Measurements from ENCODE around the gene TPSD1. TPM values are rescaled to one million over a fixed set of nuclear protein-coding genes. Genes with fewer than 3 reads are reported as not detected.

The TPSD1 gene
- total and polyA plus RNA-seq, 2 experiments from 2014 or later: not detected

DNA sequence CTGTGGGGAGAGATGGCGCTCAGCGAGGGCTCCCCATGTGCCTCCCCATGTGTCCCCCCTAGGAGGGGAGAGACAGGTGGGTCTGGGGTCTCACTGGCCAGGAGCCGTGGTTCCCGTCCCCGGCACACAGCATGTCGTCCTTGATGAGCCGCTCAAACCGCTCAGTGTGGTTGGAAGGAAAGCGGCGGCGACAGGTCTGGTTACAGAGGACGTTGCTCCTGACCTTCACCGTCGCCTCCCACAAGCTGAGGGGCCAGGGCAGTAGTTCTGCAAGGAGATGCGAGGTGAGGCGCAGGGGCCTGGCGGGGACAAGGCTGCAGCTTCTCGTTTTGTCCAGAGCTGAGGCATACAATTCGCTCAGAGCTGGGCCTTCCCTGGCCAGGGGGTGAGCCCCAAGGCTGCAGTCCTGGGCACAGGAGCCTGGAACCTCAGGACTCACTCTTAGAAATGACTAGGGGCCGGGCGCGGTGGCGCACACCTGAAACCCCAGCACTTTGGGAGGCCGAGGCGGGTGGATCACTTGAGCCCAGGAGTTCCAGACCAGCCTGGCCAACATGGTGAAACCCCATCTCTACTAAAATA lies 30.7 kb downstream of the TPSD1 start:
- WGBS, 2 experiments (ENCODE audit: low coverage in 1 of 2, low lambda C conversion rate in 2 of 2, missing lambda C conversion rate in 2 of 2): 68 to 75% methylated on average over 25 of the region's 25 CpGs
- H3F3A ChIP-seq (ENCODE audit: insufficient read depth): no peaks in the 10 kb centered on the region

DNA sequence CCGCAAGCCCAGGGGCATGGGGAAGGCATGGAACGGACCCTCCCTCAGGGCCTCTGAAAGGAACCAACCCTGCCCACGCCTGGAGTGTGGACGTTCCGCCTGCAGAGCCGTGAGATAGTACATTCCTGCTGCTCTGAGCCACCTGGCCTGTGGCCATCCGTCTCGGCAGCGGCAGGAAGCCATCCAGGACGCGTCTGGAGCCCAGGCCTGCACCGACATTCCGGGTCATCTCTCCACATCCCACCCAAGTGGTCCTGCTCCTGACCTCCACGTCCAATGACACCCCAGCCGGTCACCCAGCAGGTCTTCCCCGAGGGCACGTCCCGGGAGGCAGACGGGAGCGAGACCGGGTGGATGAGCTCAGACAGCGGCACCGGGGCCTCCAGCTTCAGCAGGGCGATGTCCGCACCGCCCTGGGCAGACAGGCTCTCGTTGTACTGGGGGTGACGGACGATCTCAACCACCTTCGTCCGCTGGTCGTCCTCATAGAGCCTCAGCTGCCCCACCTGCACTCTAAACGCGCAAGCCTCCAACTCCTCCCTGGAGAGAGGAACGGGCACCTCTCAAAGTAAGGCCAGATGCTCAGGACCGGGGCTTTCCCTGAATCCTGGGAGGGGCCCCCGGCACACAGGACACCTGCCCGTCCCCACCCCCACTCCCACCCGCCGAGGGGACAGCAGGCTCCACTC lies 32.3 kb downstream of the TPSD1 start:
- H3K27me3 ChIP-seq (replicated peaks; ENCODE audit: insufficient read depth): peaks cover 37% of the 10 kb centered on the region
- no peak for TF ChIP-seq EZH2phosphoT487 (IDR thresholded peaks at IDR 0.05; ENCODE audit: insufficient read depth, low read depth)
- no peak for TF ChIP-seq EZH2 (IDR thresholded peaks at IDR 0.05; ENCODE audit: insufficient read depth, poor library complexity, severe bottlenecking)
- 27 to 36% methylated on average over 33 to 40 of the region's 40 CpGs for WGBS, 2 experiments (ENCODE audit: low coverage in 1 of 2, low lambda C conversion rate in 2 of 2, missing lambda C conversion rate in 2 of 2)

More for the DNA sequence above, 30.7 kb downstream of the TPSD1 start:
- Histone ChIP-seq H2AFZ (no peak overlapping the region), H3K9ac (no peak overlapping the region), H3K36me3 (ENCODE audit: low read depth) (no peaks in the 10 kb centered on the region), H3K27me3 (replicated peaks; ENCODE audit: insufficient read depth) (peaks cover 37% of the 10 kb centered on the region), H3K9me3 (ENCODE audit: low read depth) (no peaks in the 10 kb centered on the region), H3K27ac (no peak overlapping the region), H3K4me1 (ENCODE audit: insufficient read depth) (no peaks in the 10 kb centered on the region; the same call in 1 of the 2 replicates), H3K4me2 (ENCODE audit: unreplicated experiment) (no peak overlapping the region), H4K20me1 (ENCODE audit: insufficient read depth) (no peaks in the 10 kb centered on the region), H3K9me2 (ENCODE audit: insufficient read depth) (no peaks in the 10 kb centered on the region), H3K4me3 (no peak overlapping the region), H3K79me2 (ENCODE audit: insufficient read depth) (no peaks in the 10 kb centered on the region)
- in situ Hi-C loops (cut with MboI): no loop called here
- TF ChIP-seq EZH2 (IDR thresholded peaks at IDR 0.05; ENCODE audit: insufficient read depth, poor library complexity, severe bottlenecking): no peak
- no peak for TF ChIP-seq EZH2phosphoT487 (IDR thresholded peaks at IDR 0.05; ENCODE audit: insufficient read depth, low read depth)
- no peak for DNase-seq

DNA sequence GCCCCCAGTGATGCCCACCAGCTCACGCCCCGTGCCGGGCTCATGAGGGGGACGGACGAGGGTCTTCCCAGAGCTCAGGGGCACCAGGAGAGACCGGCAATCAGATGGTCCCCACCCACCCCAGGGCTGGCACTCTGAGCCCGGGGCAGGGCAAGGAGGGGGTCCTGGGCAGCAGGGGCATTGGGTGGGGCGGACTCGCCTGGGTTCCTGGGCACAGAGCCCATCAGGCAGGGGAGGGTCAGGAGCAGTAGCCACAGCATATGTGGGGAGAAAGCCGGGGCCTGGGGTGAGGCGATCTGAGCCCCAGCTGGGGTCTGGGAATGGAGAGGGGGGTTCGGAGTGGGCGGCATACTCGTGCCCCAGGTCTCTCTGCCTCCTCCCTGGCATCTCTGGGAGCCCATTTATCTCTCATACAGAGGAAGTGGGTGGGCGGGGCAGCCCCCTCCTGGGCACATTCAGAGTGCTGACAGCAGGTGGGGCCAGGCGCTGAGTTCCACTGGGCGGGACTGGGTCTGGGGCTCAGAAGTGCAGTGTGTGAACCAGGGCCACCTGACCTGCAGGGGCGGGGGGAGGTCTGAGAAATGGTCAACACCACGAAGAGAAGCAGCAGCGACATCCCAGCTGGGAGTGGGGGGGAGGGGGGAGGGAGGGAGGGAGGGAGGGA lies 33.1 kb downstream of the TPSD1 start:
- Histone ChIP-seq H3K4me2 (ENCODE audit: unreplicated experiment) (no peak overlapping the region), H3K79me2 (ENCODE audit: insufficient read depth) (no peaks in the 10 kb centered on the region), H3K4me3 (no peak overlapping the region), H3K9me3 (ENCODE audit: low read depth) (no peaks in the 10 kb centered on the region), H3K27ac (no peak overlapping the region), H3K36me3 (ENCODE audit: low read depth) (no peaks in the 10 kb centered on the region), H3K9ac (no peak overlapping the region), H3K27me3 (replicated peaks; ENCODE audit: insufficient read depth) (peaks cover 43% of the 10 kb centered on the region), H2AFZ (no peak overlapping the region), H4K20me1 (ENCODE audit: insufficient read depth) (no peaks in the 10 kb centered on the region), H3K4me1 (ENCODE audit: insufficient read depth) (no peaks in the 10 kb centered on the region; the same call in 1 of the 2 replicates), H3K9me2 (ENCODE audit: insufficient read depth) (no peaks in the 10 kb centered on the region), H3F3A (ENCODE audit: insufficient read depth) (no peaks in the 10 kb centered on the region)
- in situ Hi-C loops (cut with MboI): no loop called here
- WGBS, 2 experiments (ENCODE audit: low coverage in 1 of 2, low lambda C conversion rate in 2 of 2, missing lambda C conversion rate in 2 of 2): 14 to 15% methylated on average over 15 to 16 of the region's 20 CpGs
- TF ChIP-seq EZH2phosphoT487 (IDR thresholded peaks at IDR 0.05; ENCODE audit: insufficient read depth, low read depth): no peak
- TF ChIP-seq EZH2 (IDR thresholded peaks at IDR 0.05; ENCODE audit: insufficient read depth, poor library complexity, severe bottlenecking): no peak
- no peak for DNase-seq

More for the DNA sequence above, 32.3 kb downstream of the TPSD1 start:
- Histone ChIP-seq H3K36me3 (ENCODE audit: low read depth) (no peaks in the 10 kb centered on the region), H3F3A (ENCODE audit: insufficient read depth) (no peaks in the 10 kb centered on the region), H2AFZ (no peak overlapping the region), H3K9ac (no peak overlapping the region), H3K79me2 (ENCODE audit: insufficient read depth) (no peaks in the 10 kb centered on the region), H3K4me2 (ENCODE audit: unreplicated experiment) (no peak overlapping the region), H3K9me2 (ENCODE audit: insufficient read depth) (no peaks in the 10 kb centered on the region), H3K27ac (no peak overlapping the region), H3K9me3 (ENCODE audit: low read depth) (no peaks in the 10 kb centered on the region), H3K4me3 (no peak overlapping the region), H4K20me1 (ENCODE audit: insufficient read depth) (no peaks in the 10 kb centered on the region), H3K4me1 (ENCODE audit: insufficient read depth) (no peaks in the 10 kb centered on the region; the same call in 1 of the 2 replicates)
- in situ Hi-C loops (cut with MboI): no loop called here
- peak; percentile 64 for DNase-seq

DNA sequence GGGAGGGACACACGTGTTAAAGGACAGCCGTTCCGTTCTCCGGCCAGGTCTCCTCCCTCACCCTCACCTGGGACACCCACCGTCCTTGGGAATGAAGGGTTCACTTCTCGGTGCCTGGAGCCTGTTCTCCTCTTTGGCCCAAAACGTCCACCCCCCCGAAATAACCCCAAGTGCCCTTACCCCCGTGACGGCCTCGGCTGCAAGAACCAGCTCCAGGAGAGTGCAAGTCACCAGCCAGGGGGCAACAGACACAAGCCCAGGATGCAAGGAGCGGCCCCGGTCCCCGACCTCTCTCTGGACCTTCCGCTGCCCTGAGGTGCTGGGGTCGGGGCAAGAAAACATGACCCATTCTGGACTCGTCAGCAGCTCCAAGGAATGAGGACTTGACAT lies 33.6 kb downstream of the TPSD1 start:
- DNase-seq: no peak
- H3K27me3 ChIP-seq (replicated peaks; ENCODE audit: insufficient read depth): peaks cover 43% of the 10 kb centered on the region
- no peak for TF ChIP-seq EZH2phosphoT487 (IDR thresholded peaks at IDR 0.05; ENCODE audit: insufficient read depth, low read depth)
- TF ChIP-seq EZH2 (IDR thresholded peaks at IDR 0.05; ENCODE audit: insufficient read depth, poor library complexity, severe bottlenecking): no peak

More for the DNA sequence above, 33.6 kb downstream of the TPSD1 start:
- WGBS, 2 experiments (ENCODE audit: low coverage in 1 of 2, low lambda C conversion rate in 2 of 2, missing lambda C conversion rate in 2 of 2): 9% methylated on average over 8 to 17 of the region's 17 CpGs
- no peaks in the 10 kb centered on the region; the same call in 1 of the 2 replicates for H3K4me1 ChIP-seq (ENCODE audit: insufficient read depth)
- no peak overlapping the region for H3K4me3 ChIP-seq
- H3K9me2 ChIP-seq (ENCODE audit: insufficient read depth): no peaks in the 10 kb centered on the region
- no peak overlapping the region for H3K9ac ChIP-seq
- in situ Hi-C loops (cut with MboI): no loop called here
- H3K79me2 ChIP-seq (ENCODE audit: insufficient read depth): no peaks in the 10 kb centered on the region
- no peaks in the 10 kb centered on the region for H3F3A ChIP-seq (ENCODE audit: insufficient read depth)
- H4K20me1 ChIP-seq (ENCODE audit: insufficient read depth): no peaks in the 10 kb centered on the region
- H2AFZ ChIP-seq: no peak overlapping the region
- H3K4me2 ChIP-seq (ENCODE audit: unreplicated experiment): no peak overlapping the region
- H3K27ac ChIP-seq: no peak overlapping the region
- no peaks in the 10 kb centered on the region for H3K36me3 ChIP-seq (ENCODE audit: low read depth)
- no peaks in the 10 kb centered on the region for H3K9me3 ChIP-seq (ENCODE audit: low read depth)
